SK-N-MC (cell line): ENCODE measurements around the gene SPTLC2.

Experiments used
- EZH2 ChIP-seq: fragments of 200-600 bp; sonication (generic); IDR thresholded peaks from one replicate; pipeline ENCODE4 v1.6.1; 2017; ENCODE audit warnings: antibody characterized with exemption
- POLR2AphosphoS5 ChIP-seq: IDR thresholded peaks from 2 replicates; pipeline ENCODE4 v1.6.1; 2012; ENCODE audit warnings: mild to moderate bottlenecking, low read depth, low read length, borderline replicate concordance

DNA sequence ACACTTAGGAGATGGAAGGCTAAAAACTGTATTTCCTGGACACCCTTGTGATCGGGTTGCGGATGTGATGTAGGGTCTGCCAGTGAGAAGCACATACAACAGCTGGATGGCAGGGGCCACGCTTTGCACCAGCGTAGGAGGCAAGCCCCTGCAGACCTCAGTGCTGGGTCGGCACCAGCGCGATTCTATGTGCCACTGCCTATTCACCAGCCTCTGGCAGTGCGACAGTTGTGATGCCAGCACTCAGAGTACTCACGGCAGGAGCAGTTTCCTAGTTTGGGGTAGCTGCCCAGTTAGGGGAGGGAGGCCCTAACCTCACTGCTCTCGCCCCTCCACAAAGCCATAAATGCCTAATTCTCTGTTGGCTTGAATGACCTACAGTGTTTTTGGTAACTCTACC lies 31.6 kb downstream of the SPTLC2 start:
- TF ChIP-seq POLR2AphosphoS5, result no peak
- TF ChIP-seq EZH2, result no peak
